Pulmonary artery endothelial cell (primary cell): ENCODE results near the gene PTCHD1. TPM values are rescaled to one million over a fixed set of nuclear protein-coding genes. Genes with fewer than 3 reads are reported as not detected.

ENCODE experiments used
- DNase-seq: peaks from one replicate; pipeline ENCODE4 v3.0.0-alpha.2; 2011; ENCODE audit warnings: low read depth, low spot score
- total RNA-seq: library from RNA; depleted of rRNA; stranded (reverse); fragments of >200 nt; gene quantifications from 2 replicates; pipeline ENCODE4 v1.2.3, GENCODE V29; 2014

The PTCHD1 gene
- total RNA-seq, 1 donor from 2014 or later: not detected

DNA sequence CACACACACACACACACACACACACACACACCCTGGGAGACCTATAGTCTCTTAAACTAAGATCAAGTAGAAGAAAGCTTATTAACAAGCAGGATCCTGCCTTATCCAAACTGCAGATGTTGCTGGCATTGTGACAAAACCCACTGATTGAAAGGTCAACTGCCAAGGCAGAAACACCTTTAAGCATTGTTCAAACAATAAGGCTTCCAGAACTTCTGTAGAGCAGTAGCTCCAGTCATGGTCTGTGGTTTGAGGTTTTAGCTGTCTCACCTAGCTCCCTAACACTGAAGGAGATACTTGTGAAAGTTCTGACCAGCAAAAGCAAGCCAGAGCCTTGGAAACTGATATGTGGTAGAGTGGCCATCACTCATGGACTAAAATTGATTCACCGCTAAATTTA lies 59.8 kb downstream of the PTCHD1 start:
- no peak for DNase-seq

- DNase-seq: no peak
Observed at GRCh38 chrX:23396263-23396662, 61.6 kb downstream of the PTCHD1 start.

- no peak for DNase-seq
Observed at GRCh38 chrX:23398570-23398969, 63.9 kb downstream of the PTCHD1 start.

DNA sequence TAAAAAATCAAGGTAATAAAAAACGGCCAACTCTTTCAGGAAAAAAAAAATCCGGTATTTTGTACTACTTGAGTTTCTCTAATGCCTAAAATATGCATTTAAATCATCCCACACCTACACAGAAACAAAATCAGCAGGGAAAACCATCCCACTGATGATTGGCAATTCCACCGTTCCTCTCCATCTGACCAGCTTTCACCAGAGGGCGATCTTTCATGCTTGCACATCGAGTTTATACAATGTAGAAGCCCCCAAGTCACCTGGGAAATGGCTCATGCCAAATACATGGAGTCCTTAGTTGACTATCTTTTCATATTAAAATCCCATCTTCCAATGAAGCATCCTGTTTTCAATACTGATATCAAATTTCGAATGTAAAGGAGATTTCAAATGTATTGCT lies 69.2 kb downstream of the PTCHD1 start:
- no peak for DNase-seq

GRCh38 chrX:23422912-23423311 lies 88.3 kb downstream of the PTCHD1 start:
- DNase-seq: no peak

- DNase-seq: no peak
Observed at GRCh38 chrX:23434356-23434884, 99.8 kb downstream of the PTCHD1 start.

- DNase-seq: no peak
Observed at GRCh38 chrX:23435108-23435507, 100.5 kb downstream of the PTCHD1 start.

- DNase-seq: no peak
Observed at GRCh38 chrX:23435575-23435974, 100.9 kb downstream of the PTCHD1 start.

GRCh38 chrX:23436875-23437274 lies 102.2 kb downstream of the PTCHD1 start:
- DNase-seq: no peak

DNA sequence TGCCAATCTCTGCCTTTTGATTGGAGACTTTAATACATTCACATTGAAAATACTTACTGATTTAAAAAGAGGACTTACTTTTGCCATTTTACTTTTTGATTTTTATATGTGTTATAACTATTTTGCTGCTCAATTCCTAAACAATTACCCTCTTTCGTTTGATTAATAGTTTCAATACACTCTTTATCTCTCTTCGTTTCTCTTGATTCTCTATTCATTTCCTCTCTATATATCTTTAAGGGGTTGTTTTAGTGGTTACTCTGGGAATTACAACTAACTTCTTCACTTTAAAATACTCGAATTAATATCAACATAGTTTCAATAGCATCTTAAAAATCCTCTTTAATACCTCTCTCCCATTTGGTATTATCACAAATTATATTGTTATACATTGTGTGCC lies 116.6 kb downstream of the PTCHD1 start:
- DNase-seq: no peak
